Esophagus mucosa (tissue), 1 donor: Measurements from ENCODE around the gene OR5AN1. TPM values are rescaled to one million over a fixed set of nuclear protein-coding genes. Genes with fewer than 3 reads are reported as not detected.

Source experiments
- total RNA-seq: library from RNA; stranded (reverse); gene quantifications from one replicate; pipeline ENCODE4 v1.2.4, GENCODE V29; 2023
- donor health status: DM: yes; HTN: yes; CAD: no.

OR5AN1 gene
- total RNA-seq, 1 donor from 2014 or later = not detected

Other genes with a start within 250 kb of the OR5AN1 start
- 7.5 TPM for gene FAM111A, start 216.0 kb upstream of the OR5AN1 start, total RNA-seq
- gene DTX4, start 186.8 kb upstream of the OR5AN1 start, total RNA-seq = 3.3 TPM
- gene MPEG1, start 146.0 kb upstream of the OR5AN1 start, total RNA-seq = 1.8 TPM
- gene OR5A2, start 67.5 kb downstream of the OR5AN1 start, total RNA-seq = not detected
- gene OR5A1, start 77.6 kb downstream of the OR5AN1 start, total RNA-seq = not detected
- not detected for gene OR4D6, start 98.1 kb downstream of the OR5AN1 start, total RNA-seq
- not detected for gene OR4D10, start 114.4 kb downstream of the OR5AN1 start, total RNA-seq
- gene OR4D11, start 144.7 kb downstream of the OR5AN1 start, total RNA-seq = not detected
- gene OR4D9, start 152.6 kb downstream of the OR5AN1 start, total RNA-seq = not detected